ENCODE measurements around the gene CUL1. TPM values are rescaled to one million over a fixed set of nuclear protein-coding genes. Genes with fewer than 3 reads are reported as not detected.

CUL1 gene
- total and polyA plus RNA-seq, 2 experiments from 2014 or later = 35.6 to 71.3 TPM

DNA sequence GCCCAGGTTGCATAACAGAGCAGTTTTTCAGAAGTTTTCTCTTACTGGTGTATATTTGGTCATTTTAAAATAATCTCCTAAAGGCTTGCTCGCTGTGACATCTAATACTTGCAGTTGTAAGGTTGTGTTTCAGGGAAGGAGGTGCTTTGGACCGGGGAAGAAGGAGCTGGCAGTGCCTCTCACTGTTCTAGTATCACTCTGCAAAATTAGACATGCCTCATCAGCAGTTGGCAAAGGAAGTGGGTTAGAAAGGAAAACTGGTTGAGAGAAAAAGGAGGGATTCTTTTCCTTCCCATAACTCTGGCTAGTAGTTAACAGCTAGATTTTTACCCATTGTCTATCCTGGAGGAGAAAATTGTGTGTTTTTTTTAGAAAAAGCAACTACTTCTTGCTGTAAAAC is 34.8 kb downstream of the CUL1 start (continued):
- no peak for TF ChIP-seq ZNF114 (CRISPR knock-in tag; IDR thresholded peaks at IDR 0.05)
- no peak for TF ChIP-seq EZH2phosphoT487 (IDR thresholded peaks at IDR 0.05; ENCODE audit: unreplicated experiment)
- TF ChIP-seq, protein P1, sequence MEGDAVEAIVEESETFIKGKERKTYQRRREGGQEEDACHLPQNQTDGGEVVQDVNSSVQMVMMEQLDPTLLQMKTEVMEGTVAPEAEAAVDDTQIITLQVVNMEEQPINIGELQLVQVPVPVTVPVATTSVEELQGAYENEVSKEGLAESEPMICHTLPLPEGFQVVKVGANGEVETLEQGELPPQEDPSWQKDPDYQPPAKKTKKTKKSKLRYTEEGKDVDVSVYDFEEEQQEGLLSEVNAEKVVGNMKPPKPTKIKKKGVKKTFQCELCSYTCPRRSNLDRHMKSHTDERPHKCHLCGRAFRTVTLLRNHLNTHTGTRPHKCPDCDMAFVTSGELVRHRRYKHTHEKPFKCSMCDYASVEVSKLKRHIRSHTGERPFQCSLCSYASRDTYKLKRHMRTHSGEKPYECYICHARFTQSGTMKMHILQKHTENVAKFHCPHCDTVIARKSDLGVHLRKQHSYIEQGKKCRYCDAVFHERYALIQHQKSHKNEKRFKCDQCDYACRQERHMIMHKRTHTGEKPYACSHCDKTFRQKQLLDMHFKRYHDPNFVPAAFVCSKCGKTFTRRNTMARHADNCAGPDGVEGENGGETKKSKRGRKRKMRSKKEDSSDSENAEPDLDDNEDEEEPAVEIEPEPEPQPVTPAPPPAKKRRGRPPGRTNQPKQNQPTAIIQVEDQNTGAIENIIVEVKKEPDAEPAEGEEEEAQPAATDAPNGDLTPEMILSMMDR (conservative IDR thresholded peaks at IDR 0.05; ENCODE audit: low read depth in 2 of 2) = no peak
- TF ChIP-seq, protein P2, sequence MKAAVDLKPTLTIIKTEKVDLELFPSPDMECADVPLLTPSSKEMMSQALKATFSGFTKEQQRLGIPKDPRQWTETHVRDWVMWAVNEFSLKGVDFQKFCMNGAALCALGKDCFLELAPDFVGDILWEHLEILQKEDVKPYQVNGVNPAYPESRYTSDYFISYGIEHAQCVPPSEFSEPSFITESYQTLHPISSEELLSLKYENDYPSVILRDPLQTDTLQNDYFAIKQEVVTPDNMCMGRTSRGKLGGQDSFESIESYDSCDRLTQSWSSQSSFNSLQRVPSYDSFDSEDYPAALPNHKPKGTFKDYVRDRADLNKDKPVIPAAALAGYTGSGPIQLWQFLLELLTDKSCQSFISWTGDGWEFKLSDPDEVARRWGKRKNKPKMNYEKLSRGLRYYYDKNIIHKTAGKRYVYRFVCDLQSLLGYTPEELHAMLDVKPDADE (IDR thresholded peaks at IDR 0.05) = no peak
- no peak for TF ChIP-seq NANOG (IDR thresholded peaks at IDR 0.05; ENCODE audit: borderline replicate concordance)
- no peak for TF ChIP-seq STAT1 (IDR thresholded peaks at IDR 0.05; ENCODE audit: unreplicated experiment)
- TF ChIP-seq, protein P3, sequence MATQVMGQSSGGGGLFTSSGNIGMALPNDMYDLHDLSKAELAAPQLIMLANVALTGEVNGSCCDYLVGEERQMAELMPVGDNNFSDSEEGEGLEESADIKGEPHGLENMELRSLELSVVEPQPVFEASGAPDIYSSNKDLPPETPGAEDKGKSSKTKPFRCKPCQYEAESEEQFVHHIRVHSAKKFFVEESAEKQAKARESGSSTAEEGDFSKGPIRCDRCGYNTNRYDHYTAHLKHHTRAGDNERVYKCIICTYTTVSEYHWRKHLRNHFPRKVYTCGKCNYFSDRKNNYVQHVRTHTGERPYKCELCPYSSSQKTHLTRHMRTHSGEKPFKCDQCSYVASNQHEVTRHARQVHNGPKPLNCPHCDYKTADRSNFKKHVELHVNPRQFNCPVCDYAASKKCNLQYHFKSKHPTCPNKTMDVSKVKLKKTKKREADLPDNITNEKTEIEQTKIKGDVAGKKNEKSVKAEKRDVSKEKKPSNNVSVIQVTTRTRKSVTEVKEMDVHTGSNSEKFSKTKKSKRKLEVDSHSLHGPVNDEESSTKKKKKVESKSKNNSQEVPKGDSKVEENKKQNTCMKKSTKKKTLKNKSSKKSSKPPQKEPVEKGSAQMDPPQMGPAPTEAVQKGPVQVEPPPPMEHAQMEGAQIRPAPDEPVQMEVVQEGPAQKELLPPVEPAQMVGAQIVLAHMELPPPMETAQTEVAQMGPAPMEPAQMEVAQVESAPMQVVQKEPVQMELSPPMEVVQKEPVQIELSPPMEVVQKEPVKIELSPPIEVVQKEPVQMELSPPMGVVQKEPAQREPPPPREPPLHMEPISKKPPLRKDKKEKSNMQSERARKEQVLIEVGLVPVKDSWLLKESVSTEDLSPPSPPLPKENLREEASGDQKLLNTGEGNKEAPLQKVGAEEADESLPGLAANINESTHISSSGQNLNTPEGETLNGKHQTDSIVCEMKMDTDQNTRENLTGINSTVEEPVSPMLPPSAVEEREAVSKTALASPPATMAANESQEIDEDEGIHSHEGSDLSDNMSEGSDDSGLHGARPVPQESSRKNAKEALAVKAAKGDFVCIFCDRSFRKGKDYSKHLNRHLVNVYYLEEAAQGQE (IDR thresholded peaks at IDR 0.05; ENCODE audit: unreplicated experiment) = no peak
- no peak for TF ChIP-seq POLR2AphosphoS5 (IDR thresholded peaks at IDR 0.05; ENCODE audit: low read depth)
- no peak for TF ChIP-seq CREB1 (CRISPR knock-in tag; IDR thresholded peaks at IDR 0.05; ENCODE audit: low read depth)

DNA sequence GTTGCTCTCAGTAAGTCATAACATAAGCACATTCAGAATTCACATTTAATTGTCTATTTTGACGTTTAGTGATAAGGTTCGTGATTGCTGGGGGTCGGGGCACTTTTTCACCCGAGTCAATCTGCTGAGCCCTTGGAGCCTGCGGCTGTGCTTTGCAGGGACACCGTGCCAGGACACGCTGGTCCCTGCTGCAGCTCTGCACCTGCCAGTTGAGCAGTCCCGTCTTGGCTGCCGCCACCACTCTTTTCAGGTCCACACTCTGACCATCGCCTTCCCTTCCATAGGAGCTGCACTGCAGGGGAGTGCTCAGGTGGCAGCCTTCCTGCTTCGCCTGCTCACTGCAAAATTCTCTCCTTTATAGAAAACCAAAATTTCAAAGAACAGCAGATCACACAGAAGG is 36.4 kb downstream of the CUL1 start:
- H3K36me3 ChIP-seq (ENCODE audit: insufficient read depth) = peaks cover 22% of the 10 kb centered on the region
- H3K4me3 Mint-ChIP-seq = no peak overlapping the region
- TF ChIP-seq ZNF331 (CRISPR knock-in tag; IDR thresholded peaks at IDR 0.05; ENCODE audit: low read depth) (no peak), EZH2 (IDR thresholded peaks at IDR 0.05; ENCODE audit: low read depth, unreplicated experiment) (no peak), POLR2AphosphoS5 (IDR thresholded peaks at IDR 0.05; ENCODE audit: low read depth) (no peak), STAT1 (IDR thresholded peaks at IDR 0.05; ENCODE audit: unreplicated experiment) (no peak), ZNF114 (CRISPR knock-in tag; IDR thresholded peaks at IDR 0.05) (no peak), EZH2phosphoT487 (IDR thresholded peaks at IDR 0.05; ENCODE audit: unreplicated experiment) (no peak), CREB1 (CRISPR knock-in tag; IDR thresholded peaks at IDR 0.05; ENCODE audit: low read depth) (no peak)
- TF ChIP-seq, protein P2 (IDR thresholded peaks at IDR 0.05) = no peak
- TF ChIP-seq, protein P3 (IDR thresholded peaks at IDR 0.05; ENCODE audit: unreplicated experiment) = no peak

More for the DNA sequence above, 36.4 kb downstream of the CUL1 start:
- Histone ChIP-seq H4K20me1 (replicated peaks; ENCODE audit: insufficient read depth) (peaks cover 7% of the 10 kb centered on the region), H2AFZ (no peak overlapping the region), H3F3A (replicated peaks; ENCODE audit: low read depth) (no peaks in the 10 kb centered on the region), H3K79me2 (replicated peaks; ENCODE audit: insufficient read depth) (peaks cover 98% of the 10 kb centered on the region), H3K27ac (ENCODE audit: low read depth) (no peak overlapping the region), H3K4me2 (no peak overlapping the region), H3K9me2 (ENCODE audit: insufficient read depth) (no peaks in the 10 kb centered on the region), H3K4me1 (ENCODE audit: insufficient read depth) (no peaks in the 10 kb centered on the region; the same call in 1 of the 2 replicates), H3K27me3 (ENCODE audit: insufficient read depth) (no peaks in the 10 kb centered on the region), H3K4me3 (no peak overlapping the region)
- H3K4me1 Mint-ChIP-seq = no peaks in the 10 kb centered on the region
- H3K9me3 Mint-ChIP-seq = no peaks in the 10 kb centered on the region
- no peak overlapping the region for H3K27ac Mint-ChIP-seq
- H3K27me3 Mint-ChIP-seq (ENCODE audit: insufficient read depth, low read depth, poor library complexity) = peaks cover 2% of the 10 kb centered on the region
- H3K36me3 Mint-ChIP-seq (ENCODE audit: low read depth) = peaks cover 76% of the 10 kb centered on the region
- DNase-seq (ENCODE audit: low spot score) (no peak), ATAC-seq (no peak)
